ENCODE results near the gene LRRTM4. TPM values are rescaled to one million over a fixed set of nuclear protein-coding genes. Genes with fewer than 3 reads are reported as not detected.

Gene LRRTM4
- polyA plus RNA-seq, 1 donor (not counting 4 experiments of a cell fraction or from before 2014, with no cell fraction given): not detected

- H3K79me2 ChIP-seq (ENCODE audit: control insufficient read depth, insufficient read depth, low read length): no peaks in the 10 kb centered on the region
- dilution Hi-C loops (cut with MboI; ENCODE audit: extremely low pct_ligation_motif_present, low sequenced_read_pairs): no loop called here
- H3K9me1 ChIP-seq (ENCODE audit: control insufficient read depth, extremely low read depth, insufficient read depth, low read length): no peaks in the 10 kb centered on the region
- TF ChIP-seq CTCF (optimal IDR thresholded peaks at IDR 0.05 in 1 of 3, IDR thresholded peaks at IDR 0.05 in 1 of 3, conservative IDR thresholded peaks at IDR 0.05 in 1 of 3; ENCODE audit: extremely low read depth in 1 of 3, insufficient read depth in 2 of 3, low read length in 3 of 3): no peak
- TF ChIP-seq EZH2 (IDR thresholded peaks at IDR 0.05; ENCODE audit: low read length): no peak
- H3K4me1 ChIP-seq (ENCODE audit: control insufficient read depth, extremely low read depth, insufficient read depth, low read length): no peaks in the 10 kb centered on the region
- H3K27ac ChIP-seq (ENCODE audit: control insufficient read depth, insufficient read depth, low read length): no peak overlapping the region
- H4K20me1 ChIP-seq (ENCODE audit: control insufficient read depth, extremely low read depth, insufficient read depth, low read length): no peaks in the 10 kb centered on the region
- H3K9me3 ChIP-seq (ENCODE audit: control insufficient read depth, low read depth, low read length): no peaks in the 10 kb centered on the region
- no peak overlapping the region for H3K4me2 ChIP-seq (ENCODE audit: control insufficient read depth, extremely low read depth, insufficient read depth, low read depth, low read length)
- H3K36me3 ChIP-seq (ENCODE audit: control insufficient read depth in 2 of 2, extremely low read depth in 1 of 2, insufficient read depth in 2 of 2, low read length in 2 of 2): no peaks in the 10 kb centered on the region
- FAIRE-seq (no peak), DNase-seq (ENCODE audit: low read depth, low spot score) (no peak)
- H2AFZ ChIP-seq (ENCODE audit: control insufficient read depth, low read length): no peak overlapping the region
- no peak overlapping the region for H3K9ac ChIP-seq (ENCODE audit: control insufficient read depth, extremely low read depth, insufficient read depth, low read length)
- no peaks in the 10 kb centered on the region for H3K27me3 ChIP-seq (ENCODE audit: control insufficient read depth, extremely low read depth, insufficient read depth, low read length)
- no peak overlapping the region for H3K4me3 ChIP-seq (ENCODE audit: control insufficient read depth in 2 of 3, extremely low read depth in 1 of 3, insufficient read depth in 2 of 3, low read depth in 1 of 3, low read length in 3 of 3)
Observed at GRCh38 chr2:77284353-77284752, 237.8 kb downstream of the LRRTM4 start.

- Histone ChIP-seq H3K4me2 (ENCODE audit: control insufficient read depth, extremely low read depth, insufficient read depth, low read depth, low read length) (no peak overlapping the region), H3K9me1 (ENCODE audit: control insufficient read depth, extremely low read depth, insufficient read depth, low read length) (no peaks in the 10 kb centered on the region), H3K4me1 (ENCODE audit: control insufficient read depth, extremely low read depth, insufficient read depth, low read length) (no peaks in the 10 kb centered on the region), H4K20me1 (ENCODE audit: control insufficient read depth, extremely low read depth, insufficient read depth, low read length) (no peaks in the 10 kb centered on the region), H3K79me2 (ENCODE audit: control insufficient read depth, insufficient read depth, low read length) (no peaks in the 10 kb centered on the region), H3K27ac (ENCODE audit: control insufficient read depth, insufficient read depth, low read length) (no peak overlapping the region), H3K4me3 (ENCODE audit: control insufficient read depth in 2 of 3, extremely low read depth in 1 of 3, insufficient read depth in 2 of 3, low read depth in 1 of 3, low read length in 3 of 3) (no peak overlapping the region), H2AFZ (ENCODE audit: control insufficient read depth, low read length) (no peak overlapping the region), H3K36me3 (ENCODE audit: control insufficient read depth in 2 of 2, extremely low read depth in 1 of 2, insufficient read depth in 2 of 2, low read length in 2 of 2) (no peaks in the 10 kb centered on the region), H3K9ac (ENCODE audit: control insufficient read depth, extremely low read depth, insufficient read depth, low read length) (no peak overlapping the region), H3K27me3 (ENCODE audit: control insufficient read depth, extremely low read depth, insufficient read depth, low read length) (no peaks in the 10 kb centered on the region), H3K9me3 (ENCODE audit: control insufficient read depth, low read depth, low read length) (no peaks in the 10 kb centered on the region)
- dilution Hi-C loops (cut with MboI; ENCODE audit: extremely low pct_ligation_motif_present, low sequenced_read_pairs): no loop called here
- TF ChIP-seq EZH2 (IDR thresholded peaks at IDR 0.05; ENCODE audit: low read length) (no peak), CTCF (optimal IDR thresholded peaks at IDR 0.05 in 1 of 3, IDR thresholded peaks at IDR 0.05 in 1 of 3, conservative IDR thresholded peaks at IDR 0.05 in 1 of 3; ENCODE audit: extremely low read depth in 1 of 3, insufficient read depth in 2 of 3, low read length in 3 of 3) (no peak)
- DNase-seq (ENCODE audit: low read depth, low spot score) (no peak), FAIRE-seq (no peak)
Observed at GRCh38 chr2:77271262-77271661, 250.9 kb downstream of the LRRTM4 start.
